Measurements from ENCODE around the gene FAM222A.

GRCh38 chr12:109741970-109742703, 28.5 kb downstream of the FAM222A start:
- TF ChIP-seq CTCF (IDR thresholded peaks at IDR 0.05; ENCODE audit: control extremely low read depth in 1 of 3, insufficient read depth in 1 of 3, low read depth in 1 of 3, low read length in 3 of 3) (no peak), TCF12 (IDR thresholded peaks at IDR 0.05; ENCODE audit: low read depth, low read length) (no peak), POLR2A (IDR thresholded peaks at IDR 0.05; ENCODE audit: control extremely low read depth in 1 of 2, low read depth in 2 of 2, low read length in 2 of 2) (no peak), CHD1 (IDR thresholded peaks at IDR 0.05; ENCODE audit: low read depth, low read length) (no peak)
